Measurements from ENCODE around the gene MED17.
"Not testable (repeated sequence)": the region's sequence is repeated elsewhere in the genome, so short reads cannot be mapped to it uniquely, and the experiment has no call there.

Gene MED17

DNA sequence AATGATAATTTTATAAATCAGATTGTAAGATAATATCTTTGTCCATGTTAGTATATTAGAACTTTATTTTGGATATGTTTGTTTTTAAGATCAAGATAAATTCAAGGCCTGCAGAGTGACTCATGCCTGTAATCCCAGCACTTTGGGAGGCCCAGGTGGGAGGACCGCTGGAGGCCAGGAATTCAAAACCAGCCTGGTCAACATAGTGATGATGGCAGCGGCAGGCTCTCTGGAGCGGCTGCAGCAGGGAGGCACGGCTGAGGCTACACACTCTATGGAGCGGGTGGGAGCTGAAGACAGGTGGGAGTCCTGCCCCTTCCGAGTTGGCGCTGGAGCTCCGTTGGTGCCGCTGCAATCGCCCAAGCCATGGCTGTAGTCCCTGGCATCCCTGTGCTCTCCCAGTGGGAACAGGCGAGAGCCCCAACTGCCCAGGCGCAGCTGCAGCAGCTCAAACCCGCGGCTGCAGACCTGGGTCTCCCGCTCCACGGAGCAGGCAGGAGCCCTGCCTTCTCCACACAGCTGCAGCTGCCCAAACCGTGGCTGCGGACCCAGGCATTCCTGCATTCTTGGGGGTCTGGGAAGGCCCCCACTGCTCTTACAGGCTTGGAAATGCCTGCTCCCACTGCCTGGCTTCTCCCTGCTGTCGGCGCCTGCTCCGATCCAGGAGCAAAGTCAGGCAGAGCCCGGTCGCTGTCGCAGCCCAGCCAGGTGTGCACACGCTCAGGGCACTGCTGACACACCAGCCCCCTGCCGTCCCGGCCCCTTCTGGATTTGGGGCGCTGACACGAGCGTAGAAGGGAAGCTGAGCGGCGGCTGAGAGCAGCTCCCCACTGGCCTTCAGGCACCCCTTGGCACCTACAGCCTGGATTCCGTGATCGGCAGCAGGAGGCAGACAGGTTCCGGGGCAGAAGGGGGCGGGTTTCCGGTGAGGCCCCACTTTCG, 25.9 kb upstream of the MED17 start:
- DNase-seq: no peak

GRCh38 chr11:93759123-93759522, 25.0 kb upstream of the MED17 start:
- not testable (repeated sequence) for DNase-seq

GRCh38 chr11:93761910-93762309, 22.2 kb upstream of the MED17 start:
- no peak for DNase-seq

- DNase-seq: no peak
These were observed 18.5 kb upstream of the MED17 start for GRCh38 chr11:93765551-93765950.

GRCh38 chr11:93766504-93766903, 17.6 kb upstream of the MED17 start:
- DNase-seq: no peak

DNA sequence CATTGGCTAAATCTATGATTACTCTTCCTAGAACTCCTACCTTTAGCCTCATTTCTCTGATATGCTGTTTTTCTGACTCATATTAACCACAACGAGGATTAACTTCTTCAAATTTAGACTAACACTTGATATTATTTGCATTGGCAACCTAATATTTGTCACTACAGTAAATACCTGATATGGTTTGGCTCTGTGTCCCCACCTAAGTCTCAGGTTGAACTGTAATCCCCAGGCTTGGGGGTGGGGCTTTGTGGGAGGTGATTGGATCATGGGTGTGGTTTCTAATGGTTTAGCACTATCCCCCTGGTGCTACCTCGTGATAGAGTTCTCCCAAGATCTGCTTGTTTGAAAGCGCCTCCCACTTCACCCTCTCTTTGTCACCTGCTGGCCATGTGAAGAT, 17.1 kb upstream of the MED17 start:
- no peak for DNase-seq

DNA sequence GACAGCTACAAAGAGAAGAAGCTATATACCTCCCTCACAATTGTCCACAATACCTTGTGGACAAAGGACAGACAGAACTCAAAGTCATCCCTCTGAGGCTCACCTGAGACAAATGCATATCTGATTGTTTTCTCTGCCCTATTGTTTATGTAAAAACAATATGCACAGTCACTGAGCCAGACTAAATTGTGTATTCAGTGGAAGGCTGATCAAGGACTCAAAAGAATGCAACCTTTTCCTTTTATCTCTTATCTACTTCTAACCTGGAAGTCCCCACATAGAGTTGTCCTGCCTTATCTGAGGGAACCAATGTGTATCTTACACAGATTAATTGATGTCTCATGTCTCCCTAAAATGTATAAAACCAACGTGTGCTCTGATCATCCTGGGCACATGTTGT, 13.9 kb upstream of the MED17 start:
- DNase-seq: no peak

DNA sequence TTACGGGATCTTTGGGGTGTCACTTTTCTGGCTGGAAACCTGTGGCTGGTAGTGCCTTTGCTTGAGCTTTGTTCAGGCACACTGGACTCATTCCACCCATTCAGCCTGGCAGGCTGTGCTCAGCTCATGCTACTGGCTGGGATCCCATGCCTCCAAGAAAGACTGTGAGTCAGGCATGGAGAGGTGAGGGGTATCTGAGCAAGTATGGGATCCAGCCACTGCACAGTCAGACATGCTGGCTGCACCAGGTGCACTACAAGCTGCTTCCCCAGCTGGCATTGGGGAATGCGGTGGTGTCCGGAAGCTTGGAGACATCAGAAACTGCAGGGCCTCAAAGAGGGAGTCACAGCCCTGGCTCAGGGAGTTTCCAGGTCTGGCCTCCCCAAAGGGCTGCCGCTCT, 12.0 kb upstream of the MED17 start:
- DNase-seq: no peak

GRCh38 chr11:93773045-93773477, 11.0 kb upstream of the MED17 start:
- DNase-seq: no peak

DNA sequence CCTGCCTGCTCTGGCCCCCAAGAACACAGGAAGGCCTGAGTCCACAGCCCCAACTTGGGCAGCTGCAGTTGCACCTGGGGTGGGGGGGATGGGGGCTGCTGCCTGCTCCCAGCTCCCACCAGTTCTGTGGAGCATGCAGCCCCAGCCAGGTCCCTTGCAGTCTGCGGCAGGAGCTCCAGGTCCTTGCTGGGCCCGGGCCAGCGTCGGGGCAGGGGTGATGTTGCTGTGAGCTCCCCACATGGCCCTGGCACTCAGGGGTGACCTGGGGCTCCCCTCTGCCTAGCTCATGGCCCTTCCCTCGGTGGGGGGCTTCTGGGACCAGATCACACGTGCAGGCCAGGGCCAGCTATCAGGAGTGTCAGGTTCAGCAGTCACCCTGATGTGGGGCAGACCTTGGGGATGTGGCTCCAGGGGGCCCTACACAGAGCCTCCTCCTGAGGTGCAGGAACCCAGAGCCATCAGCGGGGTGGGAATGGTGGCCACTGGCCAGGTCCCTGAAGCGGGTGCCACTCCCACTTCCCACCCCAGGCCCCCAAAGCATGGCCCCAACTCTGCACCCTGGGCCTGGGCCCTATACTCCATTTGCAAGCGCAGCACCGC, 10.4 kb upstream of the MED17 start:
- no peak for DNase-seq

DNA sequence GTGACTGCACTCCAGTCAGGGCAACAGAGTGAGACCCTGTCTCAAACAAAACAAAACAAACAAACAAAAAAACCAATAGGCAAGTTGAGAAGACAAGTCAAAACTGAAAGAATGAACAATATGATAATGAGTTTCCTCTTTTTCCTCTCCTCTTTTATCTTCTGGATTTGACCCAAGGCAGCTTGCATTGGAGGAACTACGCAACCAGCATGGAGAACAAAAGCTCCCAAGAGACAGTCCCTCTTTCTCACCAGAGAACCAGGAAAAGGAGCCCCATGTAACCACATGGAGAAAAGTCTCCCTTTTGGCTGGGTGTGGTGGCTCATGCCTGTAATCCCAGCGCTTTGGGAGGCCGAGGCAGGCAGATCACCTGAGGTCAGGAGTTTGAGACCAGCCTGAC, 9.5 kb upstream of the MED17 start:
- not testable (repeated sequence) for DNase-seq

GRCh38 chr11:93775289-93775688, 8.8 kb upstream of the MED17 start:
- DNase-seq: no peak

DNA sequence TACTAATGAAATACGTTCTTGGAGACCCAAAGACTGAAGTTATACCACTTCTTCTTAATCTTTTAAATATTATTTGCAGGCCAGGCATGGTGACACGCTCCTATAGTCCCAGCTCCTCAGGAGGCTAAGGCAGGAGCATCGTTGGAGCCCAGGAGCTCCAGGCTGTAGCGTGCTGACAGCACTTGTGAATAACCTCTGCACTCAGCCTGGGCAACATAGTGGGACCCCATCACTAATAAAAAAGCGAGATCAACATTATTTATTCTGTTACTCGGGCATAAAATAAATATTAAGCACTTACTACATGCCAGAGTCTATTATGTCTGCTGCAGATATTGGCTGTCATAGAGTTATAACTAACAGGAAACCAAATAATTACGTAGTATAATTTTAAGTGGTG, 720 bp upstream of the MED17 start:
- no peak for DNase-seq

DNA sequence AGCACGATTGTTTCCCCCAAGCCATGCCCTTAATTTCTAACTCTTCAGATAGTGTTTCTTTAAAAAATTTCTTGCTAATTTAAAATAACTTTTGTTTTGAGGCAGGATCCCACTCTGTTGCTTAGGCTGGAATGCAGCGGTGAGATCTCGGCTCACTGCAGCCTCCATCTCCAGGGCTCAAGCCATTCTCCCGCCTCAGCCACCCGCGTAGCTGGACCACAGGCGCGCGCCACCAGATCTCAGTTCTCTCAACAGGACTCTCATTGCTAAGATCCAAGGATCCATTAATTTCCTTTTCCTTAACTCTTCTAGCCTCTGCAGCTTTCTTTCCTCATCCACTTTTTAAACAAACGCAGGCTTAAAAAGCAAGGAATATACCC, 327 bp upstream of the MED17 start:
- DNase-seq: no peak

GRCh38 chr11:93784935-93785360, 866 bp downstream of the MED17 start:
- no peak for DNase-seq

DNA sequence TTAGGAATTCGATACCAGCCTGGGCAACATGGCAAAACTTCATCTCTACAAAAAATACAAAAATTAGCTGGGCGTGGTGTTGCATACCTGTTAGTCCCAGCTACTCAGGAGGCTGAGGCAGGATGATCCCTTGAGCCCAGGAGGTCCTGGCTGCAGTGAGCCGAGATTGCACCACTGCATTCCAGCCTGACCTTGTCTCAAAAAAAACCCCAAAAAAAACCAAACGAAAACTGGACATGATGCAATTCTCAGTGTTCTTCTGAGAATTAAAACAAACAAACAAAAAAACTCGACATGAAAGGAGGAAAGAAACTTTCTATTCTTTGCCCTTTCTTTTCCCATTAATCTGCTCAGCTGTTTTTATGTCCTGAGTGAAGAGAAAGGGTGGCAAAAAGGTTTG, 7.4 kb downstream of the MED17 start:
- DNase-seq: no peak

DNA sequence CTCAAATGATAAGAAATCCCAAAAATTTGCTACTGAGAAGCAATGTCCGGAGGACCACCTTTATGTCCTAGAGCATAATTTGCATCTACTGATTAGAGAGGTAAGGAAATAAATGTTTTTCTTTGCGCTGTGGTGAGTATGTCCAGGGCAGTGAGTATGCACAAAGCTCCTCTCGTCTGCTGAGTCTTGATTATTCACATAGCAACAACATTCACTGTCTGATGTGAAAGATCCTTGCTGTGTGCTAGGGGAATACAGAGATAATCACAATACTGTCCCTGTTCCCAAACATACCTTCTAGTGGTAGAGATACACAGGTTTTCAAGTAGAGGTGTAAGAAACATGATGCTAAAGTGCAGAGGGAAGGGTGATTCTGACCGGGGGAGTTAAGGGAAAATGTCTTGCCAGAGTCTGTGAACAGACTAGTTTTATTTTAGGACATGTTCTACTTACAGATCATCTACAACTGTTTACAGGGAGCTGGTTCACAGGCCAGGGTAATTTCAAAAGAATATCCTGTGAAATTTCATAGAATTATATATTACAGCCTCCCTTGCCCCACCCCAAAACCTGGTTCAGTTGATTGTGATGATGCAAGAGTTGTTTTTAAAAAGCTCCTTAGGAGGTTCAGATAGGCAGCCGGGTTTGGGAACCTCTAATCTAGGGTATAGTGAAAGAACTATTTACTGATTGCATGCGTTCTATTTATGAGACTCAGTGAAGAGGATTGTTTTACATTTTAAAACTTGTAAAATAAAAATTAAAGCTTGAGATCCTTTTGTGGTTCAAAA, 12.6 kb downstream of the MED17 start:
- no peak for DNase-seq

GRCh38 chr11:93801366-93801765, 17.3 kb downstream of the MED17 start:
- no peak for DNase-seq

DNA sequence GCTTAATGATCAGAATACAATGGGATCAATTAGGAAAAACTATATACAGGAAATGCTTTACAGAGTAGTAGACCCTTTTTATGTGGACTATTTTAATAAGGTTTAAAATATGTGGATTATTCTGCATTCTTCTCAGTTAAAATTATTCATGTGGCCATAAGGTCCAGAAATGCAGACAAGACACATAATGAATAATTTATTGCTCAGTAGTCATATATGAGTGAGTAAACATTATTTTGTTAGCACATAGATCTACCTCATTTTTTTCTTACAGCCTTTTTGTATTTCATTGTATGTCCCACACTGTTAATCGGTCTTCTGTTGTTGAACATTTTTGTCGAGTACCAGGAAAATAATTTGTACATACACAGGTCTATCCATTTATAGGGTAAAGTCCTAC, 20.8 kb downstream of the MED17 start:
- DNase-seq: no peak

GRCh38 chr11:93807980-93808379, 23.9 kb downstream of the MED17 start:
- DNase-seq: no peak

GRCh38 chr11:93813974-93814373, 29.9 kb downstream of the MED17 start:
- DNase-seq: no peak

- no peak for DNase-seq
These were observed 31.0 kb downstream of the MED17 start for GRCh38 chr11:93814966-93815633.

Measured in NCI-H446 (cell line).